Endothelial cell (in vitro differentiated cells): ENCODE results near the gene TBC1D22A. TPM values are rescaled to one million over a fixed set of nuclear protein-coding genes. Genes with fewer than 3 reads are reported as not detected.

Experiments
- DNase-seq: peaks from one replicate; pipeline ENCODE4 v3.0.0; 2021; ENCODE audit warnings: low spot score
- H3K27ac Mint-ChIP-seq: one replicate; pipeline ENCODE4 v1.8.0; 2021; ENCODE audit warnings: mixed read lengths, inconsistent platforms; ENCODE audit not compliant: unreplicated experiment
- H3K27me3 Mint-ChIP-seq: one replicate; pipeline ENCODE4 v1.8.0; 2021; ENCODE audit warnings: mild to moderate bottlenecking, moderate library complexity, mixed read lengths, inconsistent platforms; ENCODE audit not compliant: unreplicated experiment
- H3K36me3 Mint-ChIP-seq: one replicate; pipeline ENCODE4 v1.8.0; 2021; ENCODE audit warnings: mild to moderate bottlenecking, low read depth, mixed read lengths, inconsistent platforms; ENCODE audit not compliant: unreplicated experiment
- H3K4me1 Mint-ChIP-seq: one replicate; pipeline ENCODE4 v1.8.0; 2021; ENCODE audit warnings: mild to moderate bottlenecking, mixed read lengths, inconsistent platforms; ENCODE audit not compliant: unreplicated experiment
- H3K4me3 Mint-ChIP-seq: one replicate; pipeline ENCODE4 v1.8.0; 2021; ENCODE audit warnings: mild to moderate bottlenecking, mixed read lengths, inconsistent platforms; ENCODE audit not compliant: unreplicated experiment
- H3K9me3 Mint-ChIP-seq: one replicate; pipeline ENCODE4 v1.8.0; 2021; ENCODE audit warnings: mixed read lengths, inconsistent platforms; ENCODE audit not compliant: unreplicated experiment
- total RNA-seq: library from RNA; stranded (reverse); fragmentation: NEBNext Ultra II Directional; extraction: Animal tissue kit (Norgen Biotek cat#: 25700); gene quantifications from one replicate; pipeline ENCODE4 v1.2.1, GENCODE V29; 2021; ENCODE audit not compliant: unreplicated experiment
- TF ChIP-seq, protein P1 (sequence below): fragments of 200-600 bp; sonication (generic); IDR thresholded peaks from one replicate; pipeline ENCODE4 v1.5.0; 2021; ENCODE audit warnings: antibody characterized with exemption; ENCODE audit not compliant: unreplicated experiment

The TBC1D22A gene
- total RNA-seq, 1 donor from 2014 or later, result 25.3 TPM

DNA sequence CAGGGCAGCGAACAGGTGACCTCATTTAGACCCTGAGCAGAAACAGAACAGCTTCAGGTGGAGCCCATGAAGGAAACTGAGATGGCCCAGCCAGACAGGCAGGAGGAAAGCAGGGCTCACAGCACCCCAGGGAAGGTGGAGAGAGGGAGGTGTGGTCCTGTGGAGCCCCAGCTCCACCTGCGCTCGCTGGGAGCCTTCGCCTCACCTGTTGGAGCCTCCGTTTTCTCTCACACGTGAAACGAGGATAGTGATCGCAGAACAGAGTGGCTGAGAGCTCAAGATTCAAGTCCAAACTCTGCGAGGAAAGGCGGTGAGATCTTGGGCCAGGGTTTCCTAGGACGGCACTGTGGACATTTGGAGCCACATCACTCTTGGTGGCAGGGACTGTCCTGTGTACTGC is 15.8 kb upstream of the TBC1D22A start:
- TF ChIP-seq, protein P1, sequence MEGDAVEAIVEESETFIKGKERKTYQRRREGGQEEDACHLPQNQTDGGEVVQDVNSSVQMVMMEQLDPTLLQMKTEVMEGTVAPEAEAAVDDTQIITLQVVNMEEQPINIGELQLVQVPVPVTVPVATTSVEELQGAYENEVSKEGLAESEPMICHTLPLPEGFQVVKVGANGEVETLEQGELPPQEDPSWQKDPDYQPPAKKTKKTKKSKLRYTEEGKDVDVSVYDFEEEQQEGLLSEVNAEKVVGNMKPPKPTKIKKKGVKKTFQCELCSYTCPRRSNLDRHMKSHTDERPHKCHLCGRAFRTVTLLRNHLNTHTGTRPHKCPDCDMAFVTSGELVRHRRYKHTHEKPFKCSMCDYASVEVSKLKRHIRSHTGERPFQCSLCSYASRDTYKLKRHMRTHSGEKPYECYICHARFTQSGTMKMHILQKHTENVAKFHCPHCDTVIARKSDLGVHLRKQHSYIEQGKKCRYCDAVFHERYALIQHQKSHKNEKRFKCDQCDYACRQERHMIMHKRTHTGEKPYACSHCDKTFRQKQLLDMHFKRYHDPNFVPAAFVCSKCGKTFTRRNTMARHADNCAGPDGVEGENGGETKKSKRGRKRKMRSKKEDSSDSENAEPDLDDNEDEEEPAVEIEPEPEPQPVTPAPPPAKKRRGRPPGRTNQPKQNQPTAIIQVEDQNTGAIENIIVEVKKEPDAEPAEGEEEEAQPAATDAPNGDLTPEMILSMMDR, result no peak
- no peaks in the 10 kb centered on the region for H3K9me3 Mint-ChIP-seq
- H3K4me3 Mint-ChIP-seq, result no peak overlapping the region
- peaks cover 22% of the 10 kb centered on the region for H3K4me1 Mint-ChIP-seq
- H3K27ac Mint-ChIP-seq, result no peak overlapping the region
- H3K27me3 Mint-ChIP-seq, result peaks cover 13% of the 10 kb centered on the region
- H3K36me3 Mint-ChIP-seq, result peaks cover 6% of the 10 kb centered on the region
- no peak for DNase-seq

DNA sequence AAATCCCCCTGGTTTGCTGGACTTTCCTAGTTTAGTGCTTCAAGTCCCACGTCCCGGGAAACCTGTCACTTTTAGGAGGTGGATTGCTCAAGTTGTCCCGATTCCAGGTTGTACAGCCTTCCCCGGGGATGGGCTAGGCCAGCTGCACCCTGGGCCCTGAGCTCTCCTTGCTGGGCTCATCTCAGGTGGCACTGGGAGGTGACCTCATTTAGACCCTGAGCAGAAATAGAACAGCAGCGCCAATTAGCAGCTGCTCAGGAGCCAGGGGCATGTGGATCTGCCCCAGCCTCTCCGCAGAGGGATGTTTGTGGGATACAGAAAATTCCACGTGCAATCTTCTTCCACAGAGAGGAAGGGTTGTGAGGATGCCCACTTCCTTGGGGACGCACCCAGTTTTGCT is 14.8 kb upstream of the TBC1D22A start:
- H3K27ac Mint-ChIP-seq, result no peak overlapping the region
- H3K4me1 Mint-ChIP-seq, result peaks cover 22% of the 10 kb centered on the region
- H3K9me3 Mint-ChIP-seq, result no peaks in the 10 kb centered on the region
- no peak for DNase-seq
- peaks cover 6% of the 10 kb centered on the region for H3K36me3 Mint-ChIP-seq
- H3K27me3 Mint-ChIP-seq, result peaks cover 13% of the 10 kb centered on the region
- H3K4me3 Mint-ChIP-seq, result no peak overlapping the region
- TF ChIP-seq, protein P1, result no peak

DNA sequence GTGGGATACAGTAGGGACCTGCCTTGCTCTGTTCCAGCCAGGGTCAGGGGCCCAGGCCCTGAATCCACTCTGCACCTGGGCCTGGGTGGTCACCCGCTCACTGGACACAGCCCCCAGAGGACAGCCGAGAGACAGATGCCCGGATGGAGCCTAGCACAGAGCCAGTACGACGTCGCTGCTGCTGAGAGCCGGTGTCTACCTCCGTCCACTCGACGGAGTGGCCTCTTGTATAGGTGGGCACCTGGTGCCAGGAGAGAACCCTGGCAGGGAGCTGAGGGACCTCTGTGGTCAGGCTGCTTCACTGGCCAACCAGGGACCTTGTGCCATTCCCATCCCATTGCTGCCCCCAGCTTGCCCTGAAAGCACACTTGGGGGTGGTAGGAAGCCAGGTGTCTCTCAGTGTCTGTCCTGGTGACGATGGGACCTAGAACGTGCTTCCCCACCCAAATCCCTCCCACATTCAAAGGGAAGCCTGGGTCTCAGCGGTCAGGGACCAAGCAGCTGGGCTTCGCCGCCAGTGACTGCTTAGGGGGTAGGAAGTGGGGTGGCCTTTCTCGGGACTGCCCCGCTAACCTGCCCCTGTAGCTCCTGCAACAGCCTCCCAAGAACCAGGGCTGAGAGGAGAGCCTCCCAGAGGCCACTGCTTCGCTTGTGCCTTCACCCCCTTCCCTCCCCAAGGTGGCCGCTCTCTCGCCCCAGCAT is 14.1 kb upstream of the TBC1D22A start:
- Mint-ChIP-seq H3K27ac (peak overlapping the region; percentile 86), H3K36me3 (peaks cover 6% of the 10 kb centered on the region), H3K9me3 (no peaks in the 10 kb centered on the region), H3K4me3 (no peak overlapping the region), H3K27me3 (peaks cover 13% of the 10 kb centered on the region), H3K4me1 (peaks cover 22% of the 10 kb centered on the region)
- no peak for DNase-seq
- TF ChIP-seq, protein P1, result no peak

DNA sequence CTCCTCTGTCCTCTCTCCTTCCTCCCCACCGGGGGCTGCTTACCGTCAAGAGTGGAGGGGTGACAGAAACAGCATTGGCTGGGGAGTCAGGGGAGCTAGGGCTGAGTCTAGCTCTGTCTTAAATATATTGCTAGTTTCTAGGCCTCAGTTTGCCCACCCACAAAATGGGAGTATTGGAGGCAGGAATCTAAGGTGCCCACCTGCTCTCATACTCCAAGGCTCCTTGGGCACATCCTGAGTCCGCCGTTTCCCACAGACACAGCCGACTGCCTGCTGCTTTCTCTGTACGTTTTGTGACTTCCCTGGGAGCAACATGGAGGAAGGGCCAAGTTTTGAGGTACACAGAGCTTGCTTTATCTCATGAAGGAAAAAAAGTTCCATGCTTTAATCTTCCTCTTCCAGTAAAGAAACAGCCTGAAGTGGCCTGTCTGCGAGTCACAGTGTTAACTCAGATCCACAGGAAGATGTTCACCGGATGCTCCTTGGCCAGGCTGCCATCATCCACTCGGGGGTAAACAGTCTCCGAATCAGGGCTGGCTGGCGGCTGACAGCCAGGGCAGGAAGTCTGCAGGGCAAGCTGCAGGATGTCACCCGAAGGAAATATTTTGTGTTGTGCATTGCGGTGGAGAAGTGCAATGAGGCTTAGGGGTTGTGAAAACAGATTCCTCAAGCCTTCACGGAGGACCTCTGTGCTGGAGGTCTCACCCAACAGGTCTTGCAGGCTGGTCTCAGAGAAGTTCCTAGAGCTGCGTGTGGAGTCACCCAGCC is 13.4 kb upstream of the TBC1D22A start:
- peaks cover 22% of the 10 kb centered on the region for H3K4me1 Mint-ChIP-seq
- H3K36me3 Mint-ChIP-seq, result peaks cover 6% of the 10 kb centered on the region
- H3K4me3 Mint-ChIP-seq, result peak overlapping the region; percentile 67
- TF ChIP-seq, protein P1, result no peak
- no peaks in the 10 kb centered on the region for H3K9me3 Mint-ChIP-seq
- H3K27ac Mint-ChIP-seq, result peak overlapping the region; percentile 86
- peaks cover 13% of the 10 kb centered on the region for H3K27me3 Mint-ChIP-seq
- peak; percentile 50 for DNase-seq
